ENCODE data around the gene CCL22.

- TF ChIP-seq POLR2A (IDR thresholded peaks at IDR 0.05) (no peak), CTCF (IDR thresholded peaks at IDR 0.05) (no peak), EP300 (IDR thresholded peaks at IDR 0.05) (no peak), POLR2AphosphoS5 (IDR thresholded peaks at IDR 0.05) (no peak)
Measured at GRCh38 chr16:57382535-57383275, 24.1 kb downstream of the CCL22 start.
